ENCODE results near the gene UBE2V1.

UBE2V1 gene

DNA sequence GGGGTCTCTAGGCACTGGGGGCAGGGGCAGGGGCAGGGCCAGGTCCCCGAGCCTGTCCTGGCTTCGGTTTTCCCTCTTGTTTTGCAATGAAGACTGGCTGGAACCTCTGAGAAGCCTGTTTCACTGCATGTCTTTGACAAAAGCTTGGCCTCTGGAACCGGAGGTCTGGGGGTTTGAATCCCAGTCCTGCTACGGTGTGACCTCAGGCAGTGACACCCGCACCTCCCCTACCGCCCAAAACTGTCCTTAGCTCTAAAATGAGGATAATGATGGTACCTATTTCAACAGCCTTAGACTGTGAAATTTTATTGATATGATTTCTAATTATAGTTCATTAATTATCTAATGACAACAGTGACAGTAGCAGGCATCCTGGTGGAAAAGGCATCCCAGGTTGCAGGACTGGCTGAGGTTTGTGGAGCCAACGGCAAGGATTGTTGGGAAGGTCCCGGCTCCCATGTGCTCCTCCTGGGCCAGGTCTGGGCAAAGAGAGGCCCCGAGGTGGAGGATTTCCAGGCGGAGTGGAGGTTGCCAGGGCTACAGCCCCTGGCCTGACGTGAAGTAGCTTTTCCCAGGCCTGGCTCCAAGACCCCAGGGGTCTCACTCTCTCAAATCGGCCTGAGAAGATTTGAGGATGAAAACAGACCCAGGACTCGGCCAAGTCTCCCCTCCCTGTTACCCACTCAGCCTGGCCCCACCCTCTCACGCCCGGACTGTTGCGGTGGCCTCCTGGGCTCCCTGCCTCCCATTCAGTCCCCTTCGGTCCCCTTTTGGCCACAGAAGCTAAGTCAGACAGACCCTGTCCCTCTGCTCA is 72.3 kb downstream of the UBE2V1 start:
- FAIRE-seq, result no peak

- no peak for FAIRE-seq
These were observed 73.1 kb downstream of the UBE2V1 start for GRCh38 chr20:50039706-50040431.

- FAIRE-seq, result no peak
These were observed 74.4 kb downstream of the UBE2V1 start for GRCh38 chr20:50038574-50038991.

GRCh38 chr20:50038169-50038568 is 74.8 kb downstream of the UBE2V1 start:
- no peak for FAIRE-seq

DNA sequence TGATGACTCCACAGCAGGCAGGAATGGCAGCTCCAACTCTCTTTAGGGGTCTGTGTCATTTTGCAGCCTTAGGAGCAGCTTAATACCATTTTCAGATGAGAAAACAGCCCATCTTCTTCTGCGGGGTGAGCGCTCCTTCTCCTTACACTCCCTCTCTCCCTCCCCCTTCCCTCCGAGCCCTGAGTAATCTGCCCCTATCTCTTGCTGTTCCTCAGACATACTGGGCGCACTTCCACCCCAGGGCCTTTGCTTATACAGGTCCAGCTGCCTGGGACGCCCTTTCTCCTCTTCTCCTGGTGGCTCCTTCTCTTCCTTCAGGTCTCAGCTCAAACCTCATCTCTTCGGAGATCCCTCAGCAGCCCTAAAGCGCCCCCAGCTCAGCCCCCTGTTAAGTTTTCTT is 75.4 kb downstream of the UBE2V1 start:
- no peak for FAIRE-seq

DNA sequence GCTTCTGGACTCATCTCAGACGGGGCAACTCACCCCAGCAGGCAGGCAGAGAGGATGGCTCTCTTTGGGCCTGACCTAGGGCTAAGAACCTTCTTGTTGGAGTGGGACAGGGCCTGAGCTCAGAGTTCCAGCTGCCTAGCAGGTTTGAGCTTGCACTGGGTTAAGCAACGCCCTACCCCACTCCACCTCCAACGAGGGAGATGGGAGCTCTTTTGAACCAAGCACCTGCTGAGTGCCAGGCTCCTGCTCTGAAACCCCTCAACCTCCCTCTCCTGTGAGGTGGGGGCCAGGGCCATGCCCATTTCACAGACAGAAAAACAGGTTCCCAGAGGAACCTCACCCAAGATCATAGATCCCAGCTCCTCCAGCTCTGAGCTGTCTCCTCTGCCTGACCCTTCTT is 75.8 kb downstream of the UBE2V1 start:
- no peak for FAIRE-seq

GRCh38 chr20:50036703-50037102 is 76.2 kb downstream of the UBE2V1 start:
- no peak for FAIRE-seq

DNA sequence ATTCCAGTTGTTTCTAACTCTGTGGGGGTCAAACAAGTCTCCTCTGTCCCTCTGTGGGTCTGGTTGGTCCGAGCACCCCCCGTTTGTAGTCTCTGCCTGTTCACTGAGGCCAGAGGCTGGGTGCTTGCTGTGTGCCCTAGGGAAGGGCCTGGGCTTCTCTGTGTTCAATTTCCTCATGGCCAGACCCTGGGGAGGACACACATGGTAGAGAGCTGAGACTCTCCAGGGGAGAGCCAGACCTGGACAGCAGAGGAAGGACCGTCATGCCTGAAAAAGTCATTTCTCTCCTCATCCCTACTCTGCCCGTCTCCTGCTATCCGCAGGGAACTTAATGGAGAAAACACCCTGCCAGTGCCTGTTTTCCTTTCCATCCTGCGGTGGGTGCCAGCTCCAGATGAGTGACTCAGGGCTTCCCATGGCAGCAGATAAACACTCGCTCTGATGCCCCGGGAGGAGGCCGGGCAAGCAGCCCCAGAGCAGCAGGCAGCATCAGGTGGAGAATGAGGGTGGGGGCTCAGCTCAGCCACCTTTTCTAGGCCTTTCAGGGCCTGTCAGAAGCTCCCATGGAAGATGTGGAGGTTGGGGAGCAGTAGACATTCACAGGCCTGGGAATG is 78.3 kb downstream of the UBE2V1 start:
- FAIRE-seq, result no peak

DNA sequence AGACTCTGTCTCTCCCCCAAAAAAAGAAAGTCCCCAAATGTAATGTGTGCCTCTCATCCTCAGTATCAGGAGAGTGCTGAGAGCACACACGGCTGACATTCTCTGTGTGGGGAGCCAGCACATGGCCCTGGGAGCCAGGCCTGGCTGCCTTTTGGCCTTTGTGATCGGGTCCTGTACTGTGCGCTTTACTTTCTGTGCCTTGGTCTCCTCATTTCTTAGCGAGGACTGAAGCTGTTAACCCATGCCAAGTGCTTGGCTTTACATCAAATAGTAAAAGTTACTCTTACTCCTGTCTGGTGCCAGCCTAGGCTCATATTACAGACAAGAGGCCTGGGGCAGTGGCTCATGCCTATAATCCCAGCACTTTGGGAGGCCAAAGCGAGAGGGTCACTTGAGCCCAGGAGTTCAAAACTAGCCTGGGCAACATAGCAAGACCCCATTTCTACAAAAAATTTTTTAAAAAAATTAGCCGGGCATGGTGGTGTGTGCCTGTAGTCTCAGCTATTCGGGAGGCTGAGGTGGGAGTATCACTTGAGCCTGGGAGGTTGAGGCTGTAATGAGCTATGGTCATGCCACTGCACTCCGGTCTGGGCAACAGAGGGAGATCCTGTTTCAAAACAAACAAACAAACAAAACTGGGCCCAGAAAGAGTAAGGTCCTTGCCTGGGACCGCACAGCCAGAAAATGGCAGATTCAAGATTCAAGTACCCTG is 79.8 kb downstream of the UBE2V1 start:
- no peak for FAIRE-seq
